Islet precursor cell (in vitro differentiated cells): ENCODE data around the gene SNN.

Experiments used
- DNase-seq: peaks from one replicate; pipeline ENCODE4 v3.0.0-alpha.2; 2018

The SNN gene

GRCh38 chr16:11668623-11669379 is 546 bp downstream of the SNN start:
- peak; percentile 46 for DNase-seq

GRCh38 chr16:11669380-11670146 is 1.3 kb downstream of the SNN start:
- peak; percentile 65 for DNase-seq

DNA sequence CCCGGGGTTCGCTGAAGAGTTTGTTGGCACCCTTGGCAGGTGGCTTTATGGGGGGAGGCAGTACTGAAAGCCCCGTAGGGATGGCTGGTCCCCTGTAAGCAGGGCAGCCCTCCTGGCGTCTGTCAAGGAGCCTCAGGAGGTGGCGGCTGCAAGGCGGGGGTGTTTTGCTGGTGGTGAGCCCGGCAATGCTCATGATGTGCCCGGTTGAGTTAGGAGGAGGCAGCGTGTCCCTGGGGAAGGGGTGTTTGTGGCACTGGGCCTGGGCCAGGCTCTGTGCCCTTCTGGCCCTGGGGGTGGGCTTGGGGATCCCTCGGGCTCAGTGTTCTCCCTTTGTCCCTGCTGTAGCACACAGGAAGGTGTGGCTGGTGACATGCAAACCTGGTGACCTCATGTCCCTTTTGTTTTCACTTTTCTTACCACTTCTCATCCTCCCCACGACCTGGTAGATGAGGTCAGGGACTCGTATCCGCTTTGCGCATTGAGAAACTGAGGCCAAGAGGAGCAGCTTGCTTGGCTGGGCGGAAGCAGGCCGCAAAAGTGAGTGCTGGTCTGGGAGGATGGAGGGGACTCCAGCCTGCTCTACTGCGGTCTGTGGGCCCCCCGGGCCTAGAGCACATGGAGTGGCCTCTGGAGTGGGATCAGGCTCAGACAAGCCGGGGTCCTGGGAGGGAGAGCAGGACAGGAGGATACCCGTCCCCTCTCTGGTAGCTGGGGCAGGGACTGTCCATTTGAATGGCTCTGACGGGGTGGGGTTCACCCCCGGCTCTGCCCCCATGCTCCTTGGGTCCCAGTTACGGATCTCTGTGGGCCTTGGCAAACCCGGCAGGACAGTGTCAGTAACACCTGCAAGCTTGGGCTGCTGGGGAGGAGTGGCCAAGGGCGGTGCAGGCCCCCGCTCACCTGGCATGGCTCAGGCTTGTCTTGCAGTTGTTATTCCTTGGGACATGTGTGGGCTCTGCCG is 2.2 kb downstream of the SNN start:
- DNase-seq = peak; percentile 53

GRCh38 chr16:11671271-11671670 is 3.0 kb downstream of the SNN start:
- DNase-seq = no peak

DNA sequence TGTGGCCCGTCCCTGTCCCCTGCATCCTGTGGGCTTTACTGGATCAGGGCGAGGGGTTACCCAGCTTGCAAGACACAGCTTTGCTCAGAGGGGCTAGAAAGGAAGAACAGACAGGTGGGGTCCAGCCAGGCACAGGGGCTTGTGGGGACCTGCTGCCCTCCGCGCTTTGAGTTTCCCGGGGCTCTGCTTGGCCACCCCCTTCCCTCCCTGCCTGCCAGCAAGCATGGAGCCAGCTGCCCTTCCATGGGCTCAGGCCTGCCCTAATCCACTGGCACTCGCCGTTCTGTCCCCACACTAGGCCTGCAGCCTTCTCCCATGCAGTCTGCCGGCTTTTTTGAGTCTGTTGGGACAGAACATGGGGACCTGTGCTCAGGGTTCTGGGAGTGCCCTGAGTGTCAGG is 3.4 kb downstream of the SNN start:
- no peak for DNase-seq

GRCh38 chr16:11672206-11673090 is 4.2 kb downstream of the SNN start:
- peak; percentile 37 for DNase-seq

DNA sequence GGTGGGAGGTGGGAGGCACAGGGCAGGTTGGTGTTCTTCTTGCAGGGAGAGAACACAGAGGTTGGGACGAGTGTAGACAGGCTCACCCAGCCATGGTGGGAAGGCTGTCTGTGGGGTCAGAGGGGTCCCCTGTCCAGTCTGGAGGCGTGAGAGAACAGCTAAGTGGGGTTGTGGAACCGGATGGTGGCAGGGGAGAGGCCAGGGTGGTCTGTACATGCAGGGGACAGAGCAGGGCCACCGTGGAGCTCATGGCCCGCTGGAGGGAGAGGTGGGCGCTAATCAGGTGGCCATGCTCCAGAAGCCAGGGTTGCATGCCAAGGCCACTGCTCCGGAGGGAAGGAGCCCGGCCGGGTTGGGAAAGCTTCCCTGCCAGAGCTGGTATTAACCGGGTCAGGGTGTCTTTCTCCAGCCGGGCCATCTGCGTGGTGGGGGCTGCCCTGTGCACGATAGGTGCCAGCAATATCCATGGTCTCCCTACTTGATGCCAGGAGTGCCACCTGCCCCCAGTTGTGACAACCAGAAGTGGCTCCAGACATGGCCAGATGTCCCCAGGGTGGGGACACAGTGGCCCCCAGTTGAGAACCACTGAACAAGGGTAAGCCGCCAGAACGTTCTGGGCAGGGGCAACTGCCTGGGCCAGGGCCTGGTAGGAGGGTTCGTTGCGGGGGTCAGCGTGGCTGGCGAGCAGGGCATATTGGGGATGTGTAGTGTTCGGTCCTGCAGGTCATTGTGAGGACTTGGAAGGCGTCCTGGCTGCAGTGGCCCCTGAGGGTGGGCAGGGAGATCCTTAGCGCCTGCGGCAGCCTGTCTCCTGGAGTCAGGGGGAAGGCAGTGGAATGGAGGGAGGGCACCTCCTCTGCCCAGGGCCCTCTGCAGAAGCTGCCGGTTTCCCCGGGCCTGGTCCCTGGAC is 5.1 kb downstream of the SNN start:
- DNase-seq = peak; percentile 53

DNA sequence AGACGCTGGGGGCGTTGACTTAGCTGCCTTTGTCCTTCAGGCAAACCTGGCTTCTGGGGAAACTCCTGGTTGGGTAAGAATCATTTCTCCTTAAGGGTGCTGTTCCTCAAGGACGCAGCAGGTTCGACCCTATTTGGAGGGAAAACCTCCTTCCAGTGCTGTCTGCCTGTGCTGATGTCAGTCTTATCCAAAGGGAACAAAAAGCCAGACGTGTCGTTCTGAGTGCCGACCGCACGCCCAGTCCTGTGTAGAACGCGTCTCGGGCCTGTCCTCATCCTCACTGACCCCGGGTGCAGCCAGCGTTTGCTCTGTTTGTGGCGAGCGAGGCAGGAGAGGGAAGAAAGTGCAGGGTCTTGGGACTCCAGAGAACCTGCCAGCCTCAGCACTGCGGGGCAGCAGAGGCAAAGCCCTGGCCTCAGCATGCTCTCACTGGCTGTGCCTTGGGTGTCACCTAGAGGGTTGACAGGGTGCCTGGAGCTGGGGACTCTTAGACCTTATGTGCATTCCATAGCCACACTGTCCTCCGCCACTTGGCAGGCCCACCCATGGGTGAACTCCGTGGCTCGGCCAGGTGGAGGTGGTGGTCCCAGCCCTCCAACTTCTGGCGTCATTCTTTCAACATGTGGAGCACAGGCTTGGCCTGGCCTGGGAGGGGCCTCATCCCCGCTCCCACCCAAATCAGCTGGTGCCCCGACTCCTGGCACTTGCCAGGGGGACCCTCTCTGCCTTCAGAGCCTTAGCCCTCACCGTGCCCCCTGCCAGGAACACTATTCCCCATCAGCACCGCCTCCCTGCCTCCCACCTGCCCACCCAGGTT is 6.0 kb downstream of the SNN start:
- DNase-seq = peak; percentile 53

DNA sequence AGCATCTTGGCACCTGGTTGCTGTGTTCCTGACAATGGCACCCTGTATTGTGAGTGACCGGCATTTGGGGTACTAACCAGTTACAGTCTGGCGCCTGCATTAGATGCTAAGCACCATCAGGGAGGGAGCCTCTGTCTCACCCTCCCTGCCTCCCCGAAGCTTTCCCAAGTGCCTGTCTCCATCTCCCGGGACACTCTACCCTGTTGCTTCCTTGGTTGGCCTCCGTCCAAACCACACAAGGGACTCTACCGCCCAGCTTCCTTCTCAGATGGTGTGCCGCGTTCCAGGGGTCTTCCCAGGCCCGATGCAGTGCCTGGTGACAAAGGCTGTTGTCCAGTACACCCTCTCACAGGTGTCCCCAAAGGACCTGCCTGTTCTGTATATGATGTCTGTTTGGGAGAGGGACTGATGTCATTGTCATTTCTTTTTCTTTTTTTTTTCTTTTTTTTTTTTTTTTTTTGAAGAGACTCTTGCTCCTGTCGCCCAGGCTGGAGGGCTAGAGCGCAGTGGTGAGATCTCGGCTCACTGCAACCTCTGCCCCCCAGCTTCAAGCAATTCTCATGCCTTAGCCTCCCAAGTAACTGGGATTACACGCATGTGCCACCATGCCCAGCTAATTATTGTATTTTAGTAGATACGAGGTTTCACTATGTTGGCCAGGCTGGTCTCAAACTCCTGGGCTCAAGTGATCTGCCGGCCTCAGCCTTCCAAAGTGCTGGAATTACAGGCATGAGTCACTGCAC is 6.7 kb downstream of the SNN start:
- DNase-seq = peak; percentile 43

DNA sequence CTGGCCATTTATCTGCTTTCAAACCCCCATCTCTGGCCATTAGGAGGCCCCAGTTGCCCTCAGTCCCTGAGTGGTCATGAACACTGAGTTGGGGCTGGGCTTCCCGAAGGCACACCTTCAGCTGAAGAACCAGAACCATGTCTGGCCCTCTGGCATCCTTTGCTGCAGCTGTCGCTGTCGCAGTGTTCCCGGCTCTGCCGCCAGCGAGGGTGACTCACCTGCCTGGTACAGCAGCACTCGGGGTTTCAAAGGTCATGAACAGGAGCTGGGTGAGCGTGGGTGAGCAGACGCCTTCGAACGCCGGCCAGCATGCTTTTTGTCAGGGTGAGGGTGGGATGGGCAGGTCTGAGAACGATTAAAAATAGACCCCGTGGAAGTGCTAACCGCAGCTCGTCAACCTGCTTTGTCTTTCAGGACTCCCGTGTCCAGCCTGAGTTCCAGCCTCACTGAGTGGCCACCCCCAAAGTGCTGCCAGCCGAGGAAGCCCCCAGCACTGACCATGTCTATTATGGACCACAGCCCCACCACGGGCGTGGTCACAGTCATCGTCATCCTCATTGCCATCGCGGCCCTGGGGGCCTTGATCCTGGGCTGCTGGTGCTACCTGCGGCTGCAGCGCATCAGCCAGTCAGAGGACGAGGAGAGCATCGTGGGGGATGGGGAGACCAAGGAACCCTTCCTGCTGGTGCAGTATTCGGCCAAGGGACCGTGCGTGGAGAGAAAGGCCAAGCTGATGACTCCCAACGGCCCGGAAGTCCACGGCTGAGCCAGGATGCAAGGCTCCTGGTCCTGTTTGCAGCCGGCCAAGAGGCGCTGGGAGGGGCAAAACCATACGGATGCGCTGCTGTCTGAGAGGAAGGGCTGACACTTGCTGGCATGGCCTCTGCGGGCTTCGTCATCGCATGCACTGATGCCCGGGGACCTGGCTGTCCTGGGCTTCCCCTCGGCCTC is 7.6 kb downstream of the SNN start:
- peak; percentile 98 for DNase-seq

DNA sequence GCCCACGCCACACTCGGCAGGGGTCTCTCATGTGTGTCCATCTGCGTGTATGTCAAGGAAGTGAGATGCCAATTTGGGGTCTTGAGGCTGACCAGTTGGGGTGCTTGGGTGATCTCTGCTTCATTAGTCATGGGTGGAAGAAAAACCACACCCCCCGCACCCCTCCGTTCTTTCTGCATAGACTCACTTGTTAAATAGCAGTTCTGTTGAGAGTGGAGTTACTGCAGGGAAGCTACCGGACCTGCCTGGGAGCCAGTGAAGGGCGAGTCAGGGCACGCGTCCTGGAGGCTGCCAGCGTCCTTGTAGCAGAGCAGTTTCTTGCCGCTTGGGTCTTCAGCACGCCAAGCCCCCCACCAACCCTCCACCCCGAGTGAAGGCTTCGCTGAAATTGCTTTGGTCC is 8.5 kb downstream of the SNN start:
- DNase-seq = peak; percentile 53

- DNase-seq = peak; percentile 43
Measured at GRCh38 chr16:11677451-11677951, 9.2 kb downstream of the SNN start.

- DNase-seq = peak; percentile 38
Measured at GRCh38 chr16:11677959-11678881, 10.0 kb downstream of the SNN start.

DNA sequence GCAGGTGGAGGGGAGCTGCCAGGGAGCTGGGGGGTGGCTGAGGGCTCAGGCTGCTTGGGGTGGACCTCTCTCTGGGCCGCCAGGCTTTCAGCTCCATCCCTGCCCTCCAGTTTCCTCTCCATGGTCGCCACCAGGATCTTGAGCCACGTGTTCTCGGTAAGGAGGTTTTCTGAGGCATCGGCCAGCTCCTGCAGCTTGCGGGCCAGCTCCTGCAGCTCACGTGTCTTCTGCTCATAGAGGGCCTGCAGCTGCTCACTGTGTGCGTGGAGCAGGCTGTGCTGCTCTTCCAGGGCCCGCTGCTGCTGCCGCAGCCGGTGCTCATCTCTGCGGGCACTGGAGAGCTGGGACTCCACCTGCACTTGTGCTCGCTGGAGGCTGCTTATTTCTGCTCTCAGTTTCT is 11.0 kb downstream of the SNN start:
- peak; percentile 38 for DNase-seq

GRCh38 chr16:11679941-11680911 is 12.0 kb downstream of the SNN start:
- DNase-seq = peak; percentile 41
